ENCODE results near the gene RSRC2.
"Not testable (repeated sequence)": the region's sequence is repeated elsewhere in the genome, so short reads cannot be mapped to it uniquely, and the experiment has no call there.

RSRC2 gene

GRCh38 chr12:122484385-122484784, 42.4 kb downstream of the RSRC2 start:
- DNase-seq: not testable (repeated sequence)

- no peak for DNase-seq
Observed at GRCh38 chr12:122483969-122484368, 42.8 kb downstream of the RSRC2 start.

GRCh38 chr12:122481861-122482260, 44.9 kb downstream of the RSRC2 start:
- DNase-seq: peak; percentile 18

GRCh38 chr12:122480753-122481152, 46.0 kb downstream of the RSRC2 start:
- DNase-seq: no peak

- no peak for DNase-seq
Observed at GRCh38 chr12:122474324-122474716, 52.4 kb downstream of the RSRC2 start.

- no peak for DNase-seq
Observed at GRCh38 chr12:122473543-122474323, 53.0 kb downstream of the RSRC2 start.

GRCh38 chr12:122471324-122472226, 55.2 kb downstream of the RSRC2 start:
- peak; percentile 11 for DNase-seq

GRCh38 chr12:122470576-122470975, 56.2 kb downstream of the RSRC2 start:
- DNase-seq: not testable (repeated sequence)

- DNase-seq: not testable (repeated sequence)
Observed at GRCh38 chr12:122469856-122470255, 56.9 kb downstream of the RSRC2 start.

GRCh38 chr12:122467983-122468382, 58.8 kb downstream of the RSRC2 start:
- no peak for DNase-seq

- peak; percentile 96 for DNase-seq
Observed at GRCh38 chr12:122464317-122465042, 62.3 kb downstream of the RSRC2 start.

GRCh38 chr12:122460641-122461040, 66.1 kb downstream of the RSRC2 start:
- no peak for DNase-seq

- no peak for DNase-seq
Observed at GRCh38 chr12:122460061-122460460, 66.7 kb downstream of the RSRC2 start.

- no peak for DNase-seq
Observed at GRCh38 chr12:122459211-122459610, 67.5 kb downstream of the RSRC2 start.

GRCh38 chr12:122458105-122459035, 68.4 kb downstream of the RSRC2 start:
- no peak for DNase-seq

- no peak for DNase-seq
Observed at GRCh38 chr12:122457627-122458026, 69.1 kb downstream of the RSRC2 start.

- DNase-seq: no peak
Observed at GRCh38 chr12:122454739-122455138, 72.0 kb downstream of the RSRC2 start.

GRCh38 chr12:122454250-122454721, 72.5 kb downstream of the RSRC2 start:
- no peak for DNase-seq

Measured in amniotic stem cell (primary cell).